CD4-positive, alpha-beta memory T cell (primary cell): ENCODE results near the gene ZNF277. TPM values are rescaled to one million over a fixed set of nuclear protein-coding genes. Genes with fewer than 3 reads are reported as not detected.

ENCODE experiments used
- CTCF ChIA-PET: fragments of 350-600 bp; sonication (Branson Sonifier 250); formaldehyde crosslinking; loops from one replicate; lab custom pipeline; 2021; ENCODE audit warnings: inconsistent platforms; ENCODE audit not compliant: partially characterized antibody; lab: Charles Lee
- POLR2A ChIA-PET: fragments of 350-600 bp; sonication (Branson Sonifier 250); formaldehyde crosslinking; loops from one replicate; lab custom pipeline; 2021; ENCODE audit not compliant: partially characterized antibody; lab: Charles Lee
- DNase-seq, 5 donors: peaks; one replicate each; pipeline versions ENCODE4 v3.0.0 to v3.0.0-alpha.2; 2020 to 2022; ENCODE audit warnings: mixed read lengths in 1 of 5
- H3K27ac ChIP-seq: one replicate; pipeline ENCODE4 v1.7.0; 2013; ENCODE audit warnings: low read depth, low read length
- H3K27me3 ChIP-seq: 2 replicates; pipeline ENCODE4 v1.7.0; 2013; ENCODE audit warnings: mild to moderate bottlenecking, low read length, moderate library complexity; ENCODE audit not compliant: insufficient read depth
- H3K36me3 ChIP-seq: 2 replicates; pipeline ENCODE4 v1.7.0; 2013; ENCODE audit warnings: mild to moderate bottlenecking, low read length, moderate library complexity; ENCODE audit not compliant: insufficient read depth
- H3K4me1 ChIP-seq: 2 replicates; pipeline ENCODE4 v1.7.0; 2013; ENCODE audit warnings: mild to moderate bottlenecking, low read length, moderate library complexity; ENCODE audit not compliant: insufficient read depth
- H3K4me3 ChIP-seq, 2 donors: one replicate each; pipeline ENCODE4 v1.7.0; 2013; ENCODE audit warnings: low read length in 2 of 2, mild to moderate bottlenecking in 1 of 2
- H3K9me3 ChIP-seq, 2 donors: one replicate each; pipeline ENCODE4 v1.7.0; 2013; ENCODE audit warnings: low read length in 2 of 2, control low read depth in 1 of 2; ENCODE audit not compliant: control insufficient read depth in 1 of 2
- H3K27ac Mint-ChIP-seq, 7 donors: one replicate each; pipeline ENCODE4 v1.8.0; 2020 to 2021; ENCODE audit warnings: mixed read lengths in 7 of 7, mild to moderate bottlenecking in 6 of 7, inconsistent platforms in 3 of 7, moderate library complexity in 3 of 7
- H3K27me3 Mint-ChIP-seq, 2 donors: one replicate each; pipeline ENCODE4 v1.8.0; 2020 to 2021; ENCODE audit warnings: mixed read lengths in 2 of 2
- H3K36me3 Mint-ChIP-seq, 2 donors: one replicate each; pipeline ENCODE4 v1.8.0; 2020 to 2021; ENCODE audit warnings: mixed read lengths in 2 of 2, inconsistent platforms in 1 of 2, mild to moderate bottlenecking in 1 of 2
- H3K4me1 Mint-ChIP-seq, 4 donors: one replicate each; pipeline ENCODE4 v1.8.0; 2020 to 2021; ENCODE audit warnings: mixed read lengths in 4 of 4, mild to moderate bottlenecking in 1 of 4
- H3K4me3 Mint-ChIP-seq, 8 donors: one replicate each; pipeline ENCODE4 v1.8.0; 2020 to 2021; ENCODE audit warnings: mixed read lengths in 8 of 8, mild to moderate bottlenecking in 7 of 8, moderate library complexity in 6 of 8, inconsistent platforms in 3 of 8
- H3K9me3 Mint-ChIP-seq, 8 donors: one replicate each; pipeline ENCODE4 v1.8.0; 2020 to 2021; ENCODE audit warnings: mixed read lengths in 8 of 8, mild to moderate bottlenecking in 5 of 8, inconsistent platforms in 3 of 8, moderate library complexity in 1 of 8
- intact Hi-C: fragments of 100-400 bp; cut with micrococcal nuclease; formaldehyde crosslinking; loops from one replicate; pipeline ENCODE4 v1.15.1; 2023
- polyA plus RNA-seq, 2 donors: library from polyadenylated mRNA; unstranded; fragments of 300-500 nt; fragmentation: Illumina TruSeq; gene quantifications; one replicate each; pipeline ENCODE4 v1.2.3, GENCODE V29; 2021
- total RNA-seq, 2 experiments: library from RNA; stranded (reverse); gene quantifications; one replicate each; pipeline ENCODE4 v1.2.3, GENCODE V29; 2021

ZNF277 gene
- total and polyA plus RNA-seq, 4 experiments from 2014 or later, result 19.7 to 31.4 (median 25.9) TPM

GRCh38 chr7:112338786-112339185 lies 132.3 kb downstream of the ZNF277 start:
- H3K4me3 ChIP-seq, result no peak overlapping the region
- Mint-ChIP-seq H3K27me3 (no peaks in the 10 kb centered on the region), H3K27ac (no peak overlapping the region), H3K36me3 (peaks cover 75 to 87% of the 10 kb centered on the region in 2 donors), H3K4me1 (no peaks in the 10 kb centered on the region), H3K4me3 (no peak overlapping the region), H3K9me3 (peaks cover 0 to 5% (median 0%) of the 10 kb centered on the region in 8 donors)
- H3K27me3 ChIP-seq, result no peaks in the 10 kb centered on the region
- no peaks in the 10 kb centered on the region for H3K9me3 ChIP-seq
- intact Hi-C loops, result no loop called here
- ChIA-PET POLR2A (no interaction called here), CTCF (interaction anchor here (1.2 kb wide), 1 partner anchor 14 kb away, joined by 4 read pairs; no protein-coding TSS in a partner anchor)
- H3K4me1 ChIP-seq, result no peaks in the 10 kb centered on the region
- DNase-seq, result no peak
- H3K27ac ChIP-seq, result no peak overlapping the region
- peaks cover 3% of the 10 kb centered on the region for H3K36me3 ChIP-seq

- CTCF ChIA-PET, result no interaction called here
- Histone ChIP-seq H3K27ac (no peak overlapping the region), H3K4me3 (no peak overlapping the region), H3K27me3 (no peaks in the 10 kb centered on the region), H3K36me3 (peaks cover 3% of the 10 kb centered on the region), H3K4me1 (no peaks in the 10 kb centered on the region), H3K9me3 (no peaks in the 10 kb centered on the region)
- H3K9me3 Mint-ChIP-seq, result peaks cover 0 to 9% (median 0%) of the 10 kb centered on the region in 8 donors
- H3K27ac Mint-ChIP-seq, result no peak overlapping the region
- DNase-seq, result no peak
- H3K4me3 Mint-ChIP-seq, result no peak overlapping the region
- peaks cover 70 to 85% of the 10 kb centered on the region in 2 donors for H3K36me3 Mint-ChIP-seq
- POLR2A ChIA-PET, result no interaction called here
- intact Hi-C loops, result no loop called here
- no peaks in the 10 kb centered on the region for H3K4me1 Mint-ChIP-seq
- H3K27me3 Mint-ChIP-seq, result no peaks in the 10 kb centered on the region
Measured at GRCh38 chr7:112341464-112341863, 135.0 kb downstream of the ZNF277 start.

GRCh38 chr7:112346381-112347060 lies 140.0 kb downstream of the ZNF277 start:
- Mint-ChIP-seq H3K36me3 (peaks cover 33 to 46% of the 10 kb centered on the region in 2 donors), H3K27ac (no peak overlapping the region)
- CTCF ChIA-PET, result no interaction called here

GRCh38 chr7:112347088-112347487 lies 140.6 kb downstream of the ZNF277 start:
- Mint-ChIP-seq H3K27ac (no peak overlapping the region), H3K9me3 (peaks cover 0 to 31% (median 20%) of the 10 kb centered on the region in 8 donors), H3K36me3 (peaks cover 30 to 41% of the 10 kb centered on the region in 2 donors), H3K27me3 (no peaks in the 10 kb centered on the region), H3K4me1 (peaks cover 0 to 8% (median 6%) of the 10 kb centered on the region in 4 donors), H3K4me3 (no peak overlapping the region)
- no peaks in the 10 kb centered on the region for H3K9me3 ChIP-seq
- no peaks in the 10 kb centered on the region for H3K27me3 ChIP-seq
- H3K36me3 ChIP-seq, result no peaks in the 10 kb centered on the region
- ChIA-PET CTCF (no interaction called here), POLR2A (no interaction called here)
- intact Hi-C loops, result no loop called here
- H3K4me3 ChIP-seq, result no peak overlapping the region
- no peak overlapping the region for H3K27ac ChIP-seq
- DNase-seq, result no peak
- peaks cover 6% of the 10 kb centered on the region for H3K4me1 ChIP-seq

More at GRCh38 chr7:112346381-112347060, 140.0 kb downstream of the ZNF277 start:
- Histone ChIP-seq H3K36me3 (peaks cover under 1% of the 10 kb centered on the region), H3K4me1 (peaks cover 6% of the 10 kb centered on the region), H3K27me3 (no peaks in the 10 kb centered on the region), H3K4me3 (no peak overlapping the region), H3K9me3 (no peaks in the 10 kb centered on the region), H3K27ac (no peak overlapping the region)
- DNase-seq, result no peak
- POLR2A ChIA-PET, result no interaction called here
- H3K9me3 Mint-ChIP-seq, result peaks cover 0 to 27% (median 19%) of the 10 kb centered on the region in 8 donors
- H3K27me3 Mint-ChIP-seq, result no peaks in the 10 kb centered on the region
- intact Hi-C loops, result no loop called here
- peaks cover 0 to 8% (median 6%) of the 10 kb centered on the region in 4 donors for H3K4me1 Mint-ChIP-seq
- no peak overlapping the region for H3K4me3 Mint-ChIP-seq

GRCh38 chr7:112350585-112350984 lies 144.1 kb downstream of the ZNF277 start:
- H3K4me3 ChIP-seq, result no peak overlapping the region
- Mint-ChIP-seq H3K27ac (peak overlapping the region in 1 of 7 donors; percentile 44), H3K4me1 (peaks cover 0 to 8% (median 7%) of the 10 kb centered on the region in 4 donors), H3K4me3 (no peak overlapping the region), H3K27me3 (peaks cover 1 to 6% of the 10 kb centered on the region in 2 donors), H3K9me3 (peaks cover 0 to 34% (median 22%) of the 10 kb centered on the region in 8 donors), H3K36me3 (peaks cover 4 to 15% of the 10 kb centered on the region in 2 donors)
- no peak overlapping the region for H3K27ac ChIP-seq
- ChIA-PET POLR2A (no interaction called here), CTCF (no interaction called here)
- intact Hi-C loops, result no loop called here
- no peak for DNase-seq
- H3K36me3 ChIP-seq, result no peaks in the 10 kb centered on the region
- H3K27me3 ChIP-seq, result no peaks in the 10 kb centered on the region
- no peaks in the 10 kb centered on the region for H3K9me3 ChIP-seq
- H3K4me1 ChIP-seq, result peaks cover 6% of the 10 kb centered on the region

GRCh38 chr7:112356596-112356995 lies 150.1 kb downstream of the ZNF277 start:
- peaks cover 0 to 19% (median 6%) of the 10 kb centered on the region in 8 donors for H3K9me3 Mint-ChIP-seq
- H3K27me3 ChIP-seq, result no peaks in the 10 kb centered on the region
- ChIA-PET CTCF (no interaction called here), POLR2A (interaction anchor here (0.5 kb wide), 1 partner anchor 60 kb away, joined by 3 read pairs; no protein-coding TSS in a partner anchor)
- H3K36me3 ChIP-seq, result no peaks in the 10 kb centered on the region
- no peak overlapping the region for H3K4me3 Mint-ChIP-seq
- no peaks in the 10 kb centered on the region for H3K36me3 Mint-ChIP-seq
- H3K4me1 Mint-ChIP-seq, result peaks cover 0 to 2% (median 0%) of the 10 kb centered on the region in 4 donors
- peaks cover 8 to 16% of the 10 kb centered on the region in 2 donors for H3K27me3 Mint-ChIP-seq
- intact Hi-C loops, result no loop called here
- no peak for DNase-seq
- no peaks in the 10 kb centered on the region for H3K9me3 ChIP-seq
- no peak overlapping the region for H3K27ac Mint-ChIP-seq
- no peak overlapping the region for H3K27ac ChIP-seq
- H3K4me3 ChIP-seq, result no peak overlapping the region
- H3K4me1 ChIP-seq, result no peaks in the 10 kb centered on the region

GRCh38 chr7:112357136-112357535 lies 150.6 kb downstream of the ZNF277 start:
- intact Hi-C loops, result no loop called here
- H3K27me3 ChIP-seq, result no peaks in the 10 kb centered on the region
- H3K4me1 ChIP-seq, result no peaks in the 10 kb centered on the region
- H3K27ac ChIP-seq, result no peak overlapping the region
- Mint-ChIP-seq H3K27me3 (peaks cover 8 to 16% of the 10 kb centered on the region in 2 donors), H3K4me1 (peaks cover 0 to 2% (median 0%) of the 10 kb centered on the region in 4 donors), H3K9me3 (peaks cover 0 to 19% (median 4%) of the 10 kb centered on the region in 8 donors), H3K36me3 (no peaks in the 10 kb centered on the region), H3K4me3 (no peak overlapping the region), H3K27ac (no peak overlapping the region)
- no peaks in the 10 kb centered on the region for H3K36me3 ChIP-seq
- no peak overlapping the region for H3K4me3 ChIP-seq
- ChIA-PET CTCF (no interaction called here), POLR2A (interaction anchor here (0.5 kb wide), 1 partner anchor 59 kb away, joined by 3 read pairs; no protein-coding TSS in a partner anchor)
- DNase-seq, result no peak
- H3K9me3 ChIP-seq, result no peaks in the 10 kb centered on the region
